CD14-positive monocyte (primary cell): ENCODE measurements around the gene PTPRN. TPM values are rescaled to one million over a fixed set of nuclear protein-coding genes. Genes with fewer than 3 reads are reported as not detected.

Experiments
- DNase-seq, 3 donors: peaks; one replicate each; pipeline ENCODE4 v3.0.0-alpha.2; 2011 to 2022
- H2AFZ ChIP-seq: 2 replicates; pipeline ENCODE4 v1.6.0; 2012; ENCODE audit warnings: mild to moderate bottlenecking, low read depth, low read length, inconsistent platforms; ENCODE audit not compliant: insufficient read depth, poor library complexity, severe bottlenecking
- H3K27ac ChIP-seq, 2 donors: 1 replicate in 1 of 2; 2 replicates in 1 of 2; pipeline ENCODE4 v1.5.1; 2012 to 2013; ENCODE audit warnings: low read length in 2 of 2, control low read depth in 1 of 2, inconsistent platforms in 1 of 2, low read depth in 1 of 2, mild to moderate bottlenecking in 1 of 2
- H3K27me3 ChIP-seq, 2 donors: one replicate each; pipeline versions ENCODE4 v1.6.0 to v1.6.1; 2011 to 2013; ENCODE audit warnings: low read length in 2 of 2; ENCODE audit not compliant: control insufficient read depth in 2 of 2, insufficient read depth in 2 of 2
- H3K36me3 ChIP-seq, 2 donors: replicated peaks in 1 of 2; 1 replicate in 1 of 2; 2 replicates in 1 of 2; pipeline versions ENCODE4 v1.5.1 to v1.6.1; 2012 to 2013; ENCODE audit warnings: low read length in 2 of 2, control low read depth in 1 of 2, inconsistent platforms in 1 of 2, mild to moderate bottlenecking in 1 of 2; ENCODE audit not compliant: insufficient read depth in 2 of 2, control insufficient read depth in 1 of 2
- H3K4me1 ChIP-seq, 2 donors: 1 replicate in 1 of 2; 2 replicates in 1 of 2; pipeline versions ENCODE4 v1.5.1 to v1.6.1; 2012 to 2013; ENCODE audit warnings: low read length in 2 of 2, control low read depth in 1 of 2, inconsistent platforms in 1 of 2, mild to moderate bottlenecking in 1 of 2, moderate library complexity in 1 of 2; ENCODE audit not compliant: insufficient read depth in 2 of 2, control insufficient read depth in 1 of 2
- H3K4me2 ChIP-seq: replicated peaks from 2 replicates; pipeline ENCODE3; 2012; ENCODE audit warnings: low read length, moderate library complexity, mild to moderate bottlenecking; ENCODE audit not compliant: poor library complexity, severe bottlenecking; ENCODE audit errors: extremely low read depth
- H3K4me3 ChIP-seq, 3 experiments: fragments of 200-600 bp in 1 of 3; sonication (generic) in 1 of 3; replicated peaks in 1 of 3; 1 replicate in 2 of 3; 2 replicates in 1 of 3; pipeline ENCODE4 v1.5.1; 2011 to 2013; ENCODE audit warnings: low read length in 3 of 3, mild to moderate bottlenecking in 3 of 3, control low read depth in 2 of 3, low read depth in 2 of 3, inconsistent platforms in 1 of 3, moderate library complexity in 1 of 3
- H3K79me2 ChIP-seq: 2 replicates; pipeline ENCODE4 v1.6.0; 2012; ENCODE audit warnings: mild to moderate bottlenecking, control low read depth, inconsistent platforms, low read length, moderate library complexity; ENCODE audit not compliant: insufficient read depth
- H3K9ac ChIP-seq: 2 replicates; pipeline ENCODE4 v1.6.0; 2017; ENCODE audit warnings: low read length, mild to moderate bottlenecking; ENCODE audit not compliant: insufficient read depth, poor library complexity, severe bottlenecking
- H3K9me3 ChIP-seq, 2 donors: replicated peaks in 1 of 2; 1 replicate in 1 of 2; 2 replicates in 1 of 2; pipeline versions ENCODE4 v1.5.1 to v1.6.1; 2012 to 2013; ENCODE audit warnings: low read length in 2 of 2, control low read depth in 1 of 2; ENCODE audit not compliant: control insufficient read depth in 1 of 2, insufficient read depth in 1 of 2
- H4K20me1 ChIP-seq: 2 replicates; pipeline ENCODE4 v1.6.0; 2012; ENCODE audit warnings: mild to moderate bottlenecking, low read length, control low read depth, moderate library complexity; ENCODE audit not compliant: insufficient read depth
- H3K27ac Mint-ChIP-seq, 7 donors: one replicate each; pipeline ENCODE4 v1.8.0; 2020; ENCODE audit warnings: mild to moderate bottlenecking in 7 of 7, mixed read lengths in 7 of 7, moderate library complexity in 6 of 7, inconsistent platforms in 2 of 7
- H3K27me3 Mint-ChIP-seq, 3 donors: one replicate each; pipeline ENCODE4 v1.8.0; 2021 to 2022; ENCODE audit warnings: low read depth in 3 of 3, mild to moderate bottlenecking in 3 of 3, mixed read lengths in 3 of 3, moderate library complexity in 3 of 3, inconsistent platforms in 1 of 3
- H3K36me3 Mint-ChIP-seq, 2 donors: one replicate each; pipeline ENCODE4 v1.8.0; 2020; ENCODE audit warnings: mixed read lengths in 2 of 2, inconsistent platforms in 1 of 2, mild to moderate bottlenecking in 1 of 2
- H3K4me1 Mint-ChIP-seq: one replicate; pipeline ENCODE4 v1.8.0; 2020; ENCODE audit warnings: mild to moderate bottlenecking, mixed read lengths
- H3K4me3 Mint-ChIP-seq, 2 donors: one replicate each; pipeline ENCODE4 v1.8.0; 2020; ENCODE audit warnings: mild to moderate bottlenecking in 2 of 2, mixed read lengths in 2 of 2, moderate library complexity in 1 of 2
- H3K9me3 Mint-ChIP-seq, 7 donors: one replicate each; pipeline ENCODE4 v1.8.0; 2020 to 2022; ENCODE audit warnings: mixed read lengths in 7 of 7, mild to moderate bottlenecking in 6 of 7, moderate library complexity in 6 of 7, inconsistent platforms in 2 of 7
- CTCF ChIP-seq: fragments of 200-600 bp; IDR thresholded peaks from one replicate; pipeline ENCODE4 v1.8.0; 2022; ENCODE audit warnings: antibody characterized with exemption, mild to moderate bottlenecking
- WGBS: methylation state at CpG from one replicate; pipeline ENCODE4 v1.1.5; 2013; ENCODE audit warnings: missing lambda C conversion rate; ENCODE audit not compliant: insufficient coverage; 5-methylcytosine and 5-hydroxymethylcytosine counted together
- intact Hi-C, 2 donors: fragments of 100-400 bp; cut with micrococcal nuclease; formaldehyde crosslinking; loops; one replicate each; pipeline versions ENCODE4 v1.15.0 to v1.15.1; 2023
- polyA plus RNA-seq, 3 donors: library from polyadenylated mRNA; depleted of rRNA in 1 of 3; unstranded in 2 of 3; stranded (reverse) in 1 of 3; fragments of 300-500 nt in 2 of 3; fragments of >200 nt in 1 of 3; fragmentation: Illumina TruSeq in 2 of 3; gene quantifications; 1 replicate in 2 of 3; 2 replicates in 1 of 3; pipeline ENCODE4 v1.2.3, GENCODE V29; 2012 to 2021

The PTPRN gene
- polyA plus RNA-seq, 3 donors, result not detected

DNA sequence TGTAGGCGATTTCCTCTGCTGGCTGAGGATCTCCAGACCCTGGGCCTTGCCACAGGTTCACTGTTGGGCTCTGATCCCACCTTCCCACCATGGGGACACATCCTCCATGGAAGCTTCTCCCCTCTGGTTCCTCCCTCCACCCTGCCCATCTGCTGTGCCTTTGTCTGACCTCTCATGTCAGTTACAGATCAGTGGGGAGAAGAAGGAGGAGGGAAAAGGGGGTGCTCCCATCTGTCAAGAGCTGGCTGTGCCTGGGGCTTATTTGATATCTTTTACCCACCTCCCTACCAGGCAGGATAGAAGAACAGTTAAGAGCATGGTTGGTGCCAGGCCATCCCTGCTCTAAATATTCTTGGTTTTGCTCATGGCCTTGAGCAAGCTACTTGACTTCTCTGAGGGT, 42.3 kb downstream of the PTPRN start:
- no peak for TF ChIP-seq CTCF
- Histone ChIP-seq H3K27me3 (no peaks in the 10 kb centered on the region), H2AFZ (no peak overlapping the region), H3K79me2 (no peaks in the 10 kb centered on the region), H3K4me2 (no peak overlapping the region), H3K27ac (no peak overlapping the region), H4K20me1 (no peaks in the 10 kb centered on the region), H3K4me1 (no peaks in the 10 kb centered on the region), H3K9me3 (no peaks in the 10 kb centered on the region), H3K36me3 (no peaks in the 10 kb centered on the region), H3K4me3 (no peak overlapping the region), H3K9ac (no peak overlapping the region)
- Mint-ChIP-seq H3K9me3 (no peaks in the 10 kb centered on the region), H3K36me3 (no peaks in the 10 kb centered on the region), H3K4me1 (no peaks in the 10 kb centered on the region), H3K27ac (no peak overlapping the region), H3K27me3 (peaks cover 5 to 17% (median 13%) of the 10 kb centered on the region in 3 donors), H3K4me3 (no peak overlapping the region)
- no CpG with 5 or more reads among the region's 1 CpG for WGBS
- DNase-seq, result no peak
- intact Hi-C loops, result no loop called here

DNA sequence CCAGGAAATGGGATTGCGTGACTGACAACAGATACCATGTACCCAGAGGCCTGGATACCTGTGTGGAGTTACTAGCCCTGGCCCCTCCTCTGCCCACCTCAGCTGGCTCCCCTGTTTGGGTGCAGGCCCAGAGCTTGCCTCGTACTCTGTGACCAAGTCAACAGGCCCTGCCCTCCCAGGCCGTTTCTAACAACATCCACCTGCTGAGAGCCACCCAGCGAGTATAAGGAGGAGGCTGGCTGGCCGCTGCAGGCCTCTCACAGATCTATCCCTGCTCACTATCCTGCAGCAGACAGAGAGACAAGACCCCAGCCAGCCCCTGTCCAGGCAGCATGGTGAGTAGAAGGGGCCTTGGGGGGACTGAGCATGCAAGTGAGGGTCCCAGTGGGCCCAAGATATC, 43.0 kb downstream of the PTPRN start:
- Histone ChIP-seq H3K27me3 (no peaks in the 10 kb centered on the region), H3K4me3 (no peak overlapping the region), H3K36me3 (no peaks in the 10 kb centered on the region), H4K20me1 (no peaks in the 10 kb centered on the region), H3K4me2 (no peak overlapping the region), H3K79me2 (no peaks in the 10 kb centered on the region), H3K4me1 (no peaks in the 10 kb centered on the region), H3K9ac (no peak overlapping the region), H2AFZ (no peak overlapping the region), H3K9me3 (no peaks in the 10 kb centered on the region), H3K27ac (no peak overlapping the region)
- H3K9me3 Mint-ChIP-seq, result no peaks in the 10 kb centered on the region
- H3K27me3 Mint-ChIP-seq, result peaks cover 5 to 14% (median 12%) of the 10 kb centered on the region in 3 donors
- no peak for DNase-seq
- no peak for TF ChIP-seq CTCF
- no peak overlapping the region for H3K27ac Mint-ChIP-seq
- no peak overlapping the region for H3K4me3 Mint-ChIP-seq
- 93% methylated on average over 1 of the region's 5 CpGs for WGBS
- no peaks in the 10 kb centered on the region for H3K4me1 Mint-ChIP-seq
- H3K36me3 Mint-ChIP-seq, result no peaks in the 10 kb centered on the region
- intact Hi-C loops, result no loop called here
